ENCODE results near the gene IPO11. TPM values are rescaled to one million over a fixed set of nuclear protein-coding genes. Genes with fewer than 3 reads are reported as not detected.

The IPO11 gene
- total RNA-seq, 1 donor from 2014 or later: 11.8 TPM

- no peak for TF ChIP-seq CTCF (IDR thresholded peaks at IDR 0.05)
- H3K27ac ChIP-seq: no peak overlapping the region
- no peak overlapping the region for H3K4me3 ChIP-seq
- H3K4me1 ChIP-seq: no peaks in the 10 kb centered on the region
- DNase-seq (ENCODE audit: low spot score in 2 of 2): no peak
- intact Hi-C loops (cut with DNase I): no loop called here
- H3K36me3 ChIP-seq: peaks cover 14 to 16% of the 10 kb centered on the region in 2 donors
- H3K27me3 ChIP-seq: no peaks in the 10 kb centered on the region
- no peaks in the 10 kb centered on the region for H3K9me3 ChIP-seq
Observed at GRCh38 chr5:62448528-62448927, 36.0 kb downstream of the IPO11 start.

GRCh38 chr5:62450259-62450658 lies 37.7 kb downstream of the IPO11 start:
- TF ChIP-seq CTCF (IDR thresholded peaks at IDR 0.05): no peak
- no peak for DNase-seq (ENCODE audit: low spot score in 2 of 2)
- Histone ChIP-seq H3K4me3 (no peak overlapping the region), H3K27me3 (no peaks in the 10 kb centered on the region), H3K4me1 (no peaks in the 10 kb centered on the region), H3K27ac (no peak overlapping the region), H3K36me3 (peaks cover 11 to 18% of the 10 kb centered on the region in 2 donors), H3K9me3 (no peaks in the 10 kb centered on the region)
- intact Hi-C loops (cut with DNase I): no loop called here

GRCh38 chr5:62457071-62457470 lies 44.5 kb downstream of the IPO11 start:
- H3K9me3 ChIP-seq: no peaks in the 10 kb centered on the region
- H3K27ac ChIP-seq: no peak overlapping the region
- H3K27me3 ChIP-seq: no peaks in the 10 kb centered on the region
- H3K4me3 ChIP-seq: no peak overlapping the region
- no peak for DNase-seq (ENCODE audit: low spot score in 2 of 2)
- no peaks in the 10 kb centered on the region for H3K4me1 ChIP-seq
- H3K36me3 ChIP-seq: peaks cover 3 to 9% of the 10 kb centered on the region in 2 donors
- intact Hi-C loops (cut with DNase I): loop anchor here (5.0 kb wide), 1 partner anchor 320 kb away; no protein-coding TSS in a partner anchor
- TF ChIP-seq CTCF (IDR thresholded peaks at IDR 0.05): no peak

- Histone ChIP-seq H3K36me3 (no peaks in the 10 kb centered on the region), H3K4me3 (no peak overlapping the region), H3K4me1 (no peaks in the 10 kb centered on the region), H3K9me3 (no peaks in the 10 kb centered on the region), H3K27ac (no peak overlapping the region), H3K27me3 (no peaks in the 10 kb centered on the region)
- TF ChIP-seq CTCF (IDR thresholded peaks at IDR 0.05): peak; percentile 13 to 81 (median 58)
- intact Hi-C loops (cut with DNase I): no loop called here
- no peak for DNase-seq (ENCODE audit: low spot score in 2 of 2)
Observed at GRCh38 chr5:62460578-62460983, 48.0 kb downstream of the IPO11 start.

GRCh38 chr5:62461561-62461960 lies 49.0 kb downstream of the IPO11 start:
- Histone ChIP-seq H3K4me1 (no peaks in the 10 kb centered on the region), H3K9me3 (no peaks in the 10 kb centered on the region), H3K27ac (no peak overlapping the region), H3K27me3 (no peaks in the 10 kb centered on the region), H3K4me3 (no peak overlapping the region), H3K36me3 (no peaks in the 10 kb centered on the region)
- no peak for TF ChIP-seq CTCF (IDR thresholded peaks at IDR 0.05)
- DNase-seq (ENCODE audit: low spot score in 2 of 2): no peak
- intact Hi-C loops (cut with DNase I): no loop called here
